Epidermal melanocyte (primary cell): ENCODE measurements around the gene UPK3BL2.
"Not testable (repeated sequence)": the region's sequence is repeated elsewhere in the genome, so short reads cannot be mapped to it uniquely, and the experiment has no call there.

Experiments
- DNase-seq: peaks from one replicate; pipeline ENCODE4 v3.0.0; 2011; ENCODE audit warnings: low spot score; ENCODE audit not compliant: insufficient read length

The UPK3BL2 gene

GRCh38 chr7:102531583-102531982 is 11.9 kb downstream of the UPK3BL2 start:
- DNase-seq: not testable (repeated sequence)

- not testable (repeated sequence) for DNase-seq
These were observed 15.4 kb downstream of the UPK3BL2 start for GRCh38 chr7:102527822-102528793.

GRCh38 chr7:102527182-102527581 is 16.3 kb downstream of the UPK3BL2 start:
- DNase-seq: not testable (repeated sequence)

- not testable (repeated sequence) for DNase-seq
These were observed 18.7 kb downstream of the UPK3BL2 start for GRCh38 chr7:102524803-102525202.

- not testable (repeated sequence) for DNase-seq
These were observed 22.7 kb downstream of the UPK3BL2 start for GRCh38 chr7:102520797-102521196.

- not testable (repeated sequence) for DNase-seq
These were observed 25.8 kb downstream of the UPK3BL2 start, which contains the start of gene RASA4B for GRCh38 chr7:102517550-102518147. Gene RASA4B, minus strand, starts transcription at chr7:102517777. Its CDS starts 67 bp downstream, at chr7:102517710.

GRCh38 chr7:102516951-102517350 is 26.5 kb downstream of the UPK3BL2 start:
- DNase-seq: not testable (repeated sequence)

- DNase-seq: not testable (repeated sequence)
These were observed 27.6 kb downstream of the UPK3BL2 start for GRCh38 chr7:102515889-102516288.

- DNase-seq: not testable (repeated sequence)
These were observed 28.4 kb downstream of the UPK3BL2 start for GRCh38 chr7:102514881-102515721.

GRCh38 chr7:102512642-102513221 is 30.8 kb downstream of the UPK3BL2 start:
- DNase-seq: not testable (repeated sequence)

GRCh38 chr7:102511860-102512522 is 31.5 kb downstream of the UPK3BL2 start:
- DNase-seq: not testable (repeated sequence)

- DNase-seq: not testable (repeated sequence)
These were observed 32.9 kb downstream of the UPK3BL2 start for GRCh38 chr7:102510575-102510974.

- not testable (repeated sequence) for DNase-seq
These were observed 35.9 kb downstream of the UPK3BL2 start for GRCh38 chr7:102507410-102508088.

- DNase-seq: not testable (repeated sequence)
These were observed 38.0 kb downstream of the UPK3BL2 start for GRCh38 chr7:102505298-102506185.

- DNase-seq: not testable (repeated sequence)
These were observed 40.4 kb downstream of the UPK3BL2 start for GRCh38 chr7:102503141-102503540.

GRCh38 chr7:102498321-102498720 is 45.2 kb downstream of the UPK3BL2 start:
- not testable (repeated sequence) for DNase-seq

- not testable (repeated sequence) for DNase-seq
These were observed 46.2 kb downstream of the UPK3BL2 start for GRCh38 chr7:102497308-102497707.

- DNase-seq: not testable (repeated sequence)
These were observed 46.6 kb downstream of the UPK3BL2 start for GRCh38 chr7:102496861-102497260.
